ENCODE measurements around the gene LARP4B. TPM values are rescaled to one million over a fixed set of nuclear protein-coding genes. Genes with fewer than 3 reads are reported as not detected.

Gene LARP4B
- polyA plus RNA-seq, 2 of the 4 experiments (the other 2 are of a cell fraction) = 25.5 to 54.2 TPM

GRCh38 chr10:898141-898540 lies 33.4 kb downstream of the LARP4B start:
- DNase-seq (ENCODE audit: low read depth in 1 of 2, low spot score in 1 of 2) (no peak), FAIRE-seq (no peak), ATAC-seq (no peak)
- POLR2A ChIA-PET = no interaction called here
- no peaks in the 10 kb centered on the region for H3K4me1 ChIP-seq
- CTCF ChIA-PET = no interaction called here
- no peak overlapping the region for H3K4me3 ChIP-seq
- H3K4me2 ChIP-seq = no peak overlapping the region
- WGBS (ENCODE audit: missing lambda C conversion rate) = 93% methylated on average over 2 of the region's 2 CpGs
- no peaks in the 10 kb centered on the region for H3K9me3 ChIP-seq
- no peak overlapping the region for H3K27ac ChIP-seq
- TF ChIP-seq CHD4 (IDR thresholded peaks at IDR 0.05; ENCODE audit: borderline replicate concordance) (no peak), MYC (IDR thresholded peaks at IDR 0.05; ENCODE audit: borderline replicate concordance, low read length) (no peak), HDAC2 (IDR thresholded peaks at IDR 0.05) (no peak), CBX2 (IDR thresholded peaks at IDR 0.05; ENCODE audit: borderline replicate concordance, low read depth) (no peak), HOXB13 (CRISPR knock-in tag; IDR thresholded peaks at IDR 0.05; ENCODE audit: low read depth) (no peak), SMC3 (IDR thresholded peaks at IDR 0.05) (no peak), MAZ (IDR thresholded peaks at IDR 0.05; ENCODE audit: borderline replicate concordance, low read depth, low read length) (no peak), MAFK (IDR thresholded peaks at IDR 0.05; ENCODE audit: partially characterized antibody) (no peak), FOSL2 (IDR thresholded peaks at IDR 0.05) (no peak), FOSL2 (CRISPR knock-in tag; IDR thresholded peaks at IDR 0.05) (no peak), MAX (IDR thresholded peaks at IDR 0.05) (no peak), EHF (CRISPR knock-in tag; IDR thresholded peaks at IDR 0.05) (no peak), RFX5 (IDR thresholded peaks at IDR 0.05) (no peak), HES2 (IDR thresholded peaks at IDR 0.05) (no peak), GATA3 (IDR thresholded peaks at IDR 0.05; ENCODE audit: borderline replicate concordance) (no peak), POLR2A (IDR thresholded peaks at IDR 0.05; ENCODE audit: low read length) (no peak), ATOH8 (CRISPR knock-in tag; IDR thresholded peaks at IDR 0.05; ENCODE audit: low read depth) (no peak), JUNB (IDR thresholded peaks at IDR 0.05) (no peak)

DNA sequence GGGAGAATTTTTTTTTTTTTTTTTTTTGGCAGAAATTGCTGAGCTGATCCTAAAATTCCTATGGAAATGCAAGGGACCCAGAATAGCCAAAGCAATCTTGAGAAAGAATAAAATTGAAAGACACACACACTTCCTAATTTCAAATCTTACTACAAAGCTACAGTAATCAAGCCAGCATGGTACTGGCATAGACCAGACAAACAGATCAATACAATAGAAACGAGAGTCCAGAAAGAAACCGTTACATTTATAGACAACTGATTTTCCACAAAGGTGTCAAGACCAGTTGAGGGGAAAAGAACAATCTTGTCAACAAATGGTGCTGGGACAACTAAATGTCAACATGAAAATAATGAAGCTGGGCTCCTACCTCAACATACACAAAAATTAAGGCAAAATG lies 34.5 kb downstream of the LARP4B start:
- no peak for FAIRE-seq
- no peak overlapping the region for H3K4me2 ChIP-seq
- H3K27ac ChIP-seq = no peak overlapping the region
- ChIA-PET CTCF (interaction anchor here (0.6 to 1.4 kb wide), 3 partner anchors 8 to 100 kb away, joined by 3 to 4 read pairs (median 3); no protein-coding TSS in a partner anchor), POLR2A (no interaction called here)
- 93% methylated on average over 2 of the region's 2 CpGs for WGBS (ENCODE audit: missing lambda C conversion rate)
- ATAC-seq = no peak
- no peak for DNase-seq (ENCODE audit: low read depth in 1 of 2, low spot score in 1 of 2)
- H3K9me3 ChIP-seq = no peaks in the 10 kb centered on the region
- no peak for TF ChIP-seq ZSCAN20 (CRISPR knock-in tag; IDR thresholded peaks at IDR 0.05)
- no peak for TF ChIP-seq CBX8 (IDR thresholded peaks at IDR 0.05)
- no peak for TF ChIP-seq NR3C1 (IDR thresholded peaks at IDR 0.05)
- H3K4me1 ChIP-seq = no peaks in the 10 kb centered on the region
- no peak overlapping the region for H3K4me3 ChIP-seq

- Histone ChIP-seq H3K4me1 (no peaks in the 10 kb centered on the region), H3K9me3 (no peaks in the 10 kb centered on the region), H3K4me3 (no peak overlapping the region), H3K27ac (no peak overlapping the region), H3K4me2 (no peak overlapping the region)
- ChIA-PET CTCF (interaction anchor here (1.2 kb wide), 1 partner anchor 11 kb away, joined by 3 read pairs; no protein-coding TSS in a partner anchor), POLR2A (no interaction called here)
- TF ChIP-seq NFE2L2 (conservative IDR thresholded peaks at IDR 0.05; ENCODE audit: low read length) (no peak), JUNB (IDR thresholded peaks at IDR 0.05) (no peak), ZFP36 (IDR thresholded peaks at IDR 0.05; ENCODE audit: borderline replicate concordance, partially characterized antibody) (no peak), TP53 (CRISPR knock-in tag; IDR thresholded peaks at IDR 0.05) (no peak)
- TF ChIP-seq, protein P1, sequence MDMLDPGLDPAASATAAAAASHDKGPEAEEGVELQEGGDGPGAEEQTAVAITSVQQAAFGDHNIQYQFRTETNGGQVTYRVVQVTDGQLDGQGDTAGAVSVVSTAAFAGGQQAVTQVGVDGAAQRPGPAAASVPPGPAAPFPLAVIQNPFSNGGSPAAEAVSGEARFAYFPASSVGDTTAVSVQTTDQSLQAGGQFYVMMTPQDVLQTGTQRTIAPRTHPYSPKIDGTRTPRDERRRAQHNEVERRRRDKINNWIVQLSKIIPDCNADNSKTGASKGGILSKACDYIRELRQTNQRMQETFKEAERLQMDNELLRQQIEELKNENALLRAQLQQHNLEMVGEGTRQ (IDR thresholded peaks at IDR 0.05) = no peak
- 74% methylated on average over 4 of the region's 4 CpGs for WGBS (ENCODE audit: missing lambda C conversion rate)
- FAIRE-seq = no peak
- DNase-seq (ENCODE audit: low read depth in 1 of 2, low spot score in 1 of 2) = no peak
- no peak for ATAC-seq
These were observed 36.2 kb downstream of the LARP4B start for GRCh38 chr10:895324-895723.

Data from A549 (cell line).